Upper lobe of left lung (tissue), 4 donors: ENCODE measurements around the gene STK33.

ENCODE experiments used
- EP300 ChIP-seq, 4 donors: sonication (generic); formaldehyde crosslinking; IDR thresholded peaks; one replicate each; pipeline ENCODE4 v1.5.1; 2017; ENCODE audit warnings: antibody characterized with exemption in 4 of 4, control low read depth in 2 of 4
- POLR2A ChIP-seq, 4 donors: fragments of 450-650 bp; IDR thresholded peaks; one replicate each; pipeline ENCODE4 v1.5.1; 2016 to 2017; ENCODE audit warnings: antibody characterized with exemption in 4 of 4, mild to moderate bottlenecking in 2 of 4
- TF ChIP-seq, protein P1 (sequence below), 6 experiments: fragments of 450-650 bp in 4 of 6; fragments of 200-600 bp in 2 of 6; sonication (generic) in 2 of 6; IDR thresholded peaks; one replicate each; pipeline ENCODE4 v1.5.1; 2016 to 2019; ENCODE audit warnings: antibody characterized with exemption in 6 of 6

GRCh38 chr11:8636127-8636526 lies 42.1 kb upstream of the STK33 start:
- TF ChIP-seq, protein P1, sequence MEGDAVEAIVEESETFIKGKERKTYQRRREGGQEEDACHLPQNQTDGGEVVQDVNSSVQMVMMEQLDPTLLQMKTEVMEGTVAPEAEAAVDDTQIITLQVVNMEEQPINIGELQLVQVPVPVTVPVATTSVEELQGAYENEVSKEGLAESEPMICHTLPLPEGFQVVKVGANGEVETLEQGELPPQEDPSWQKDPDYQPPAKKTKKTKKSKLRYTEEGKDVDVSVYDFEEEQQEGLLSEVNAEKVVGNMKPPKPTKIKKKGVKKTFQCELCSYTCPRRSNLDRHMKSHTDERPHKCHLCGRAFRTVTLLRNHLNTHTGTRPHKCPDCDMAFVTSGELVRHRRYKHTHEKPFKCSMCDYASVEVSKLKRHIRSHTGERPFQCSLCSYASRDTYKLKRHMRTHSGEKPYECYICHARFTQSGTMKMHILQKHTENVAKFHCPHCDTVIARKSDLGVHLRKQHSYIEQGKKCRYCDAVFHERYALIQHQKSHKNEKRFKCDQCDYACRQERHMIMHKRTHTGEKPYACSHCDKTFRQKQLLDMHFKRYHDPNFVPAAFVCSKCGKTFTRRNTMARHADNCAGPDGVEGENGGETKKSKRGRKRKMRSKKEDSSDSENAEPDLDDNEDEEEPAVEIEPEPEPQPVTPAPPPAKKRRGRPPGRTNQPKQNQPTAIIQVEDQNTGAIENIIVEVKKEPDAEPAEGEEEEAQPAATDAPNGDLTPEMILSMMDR (IDR thresholded peaks at IDR 0.05): no peak
- TF ChIP-seq EP300 (IDR thresholded peaks at IDR 0.05) (no peak), POLR2A (IDR thresholded peaks at IDR 0.05) (no peak)
